K562 (cell line): Measurements from ENCODE around the gene ENDOD1. TPM values are rescaled to one million over a fixed set of nuclear protein-coding genes. Genes with fewer than 3 reads are reported as not detected.

ENCODE experiments used
- C11orf30 ChIP-seq: fragments of 450-650 bp; IDR thresholded peaks from 2 replicates; pipeline ENCODE4 v1.6.1; 2016; ENCODE audit warnings: low read depth, mild to moderate bottlenecking
- GATA2 ChIP-seq: sonication (generic); formaldehyde crosslinking; IDR thresholded peaks from 2 replicates; pipeline ENCODE4 v1.4.0; 2020; ENCODE audit warnings: mild to moderate bottlenecking, missing genetic modification reagents
- NFE2 ChIP-seq: IDR thresholded peaks from 2 replicates; pipeline ENCODE4 v1.6.1; 2014; ENCODE audit warnings: antibody characterized with exemption, low read depth
- RBBP5 ChIP-seq: fragments of 200-600 bp; sonication (generic); IDR thresholded peaks from 2 replicates; pipeline ENCODE4 v1.6.1; 2012; ENCODE audit warnings: borderline replicate concordance, mild to moderate bottlenecking, low read length, control low read depth, inconsistent platforms; ENCODE audit not compliant: insufficient read depth, poor library complexity, severe bottlenecking
- SPI1 ChIP-seq: IDR thresholded peaks from 2 replicates; pipeline ENCODE4 v1.6.1; 2011; ENCODE audit warnings: low read depth, low read length, control low read depth, borderline replicate concordance
- ZC3H4 ChIP-seq: sonication (generic); formaldehyde crosslinking; IDR thresholded peaks from 2 replicates; pipeline ENCODE4 v1.9.0; 2021; ENCODE audit warnings: missing genetic modification reagents, borderline replicate concordance
- ZFPM2 ChIP-seq: fragments of 250-450 bp; sonication (Bioruptor Pico); IDR thresholded peaks from 2 replicates; pipeline ENCODE4 v1.5.1; 2022; ENCODE audit warnings: mild to moderate bottlenecking
- ZNF134 ChIP-seq: fragments of 250-450 bp; sonication (Bioruptor Pico); conservative IDR thresholded peaks from 2 replicates; pipeline ENCODE4 v1.4.0; 2020
- ZNF408 ChIP-seq: fragments of 250-450 bp; sonication (Bioruptor Pico); IDR thresholded peaks from 2 replicates; pipeline ENCODE4 v1.4.0; 2020; ENCODE audit warnings: low read depth, mild to moderate bottlenecking, moderate library complexity
- polyA plus RNA-seq, 8 experiments: library from polyadenylated mRNA; depleted of rRNA in 4 of 8; stranded (reverse) in 5 of 8; unstranded in 3 of 8; fragments of >200 nt; fragmentation: Nextera tagmentation in 2 of 8; fragmentation: Illumina TruSeq in 1 of 8; extraction: Ambion mirVana in 2 of 8; extraction: Trizol in 1 of 8; gene quantifications; 2 replicates each; pipeline versions ENCODE4 v1.2.1 to v1.2.3, GENCODE V29; 2011 to 2014; ENCODE audit warnings: inconsistent platforms in 1 of 8, missing spikeins in 1 of 8
- total RNA-seq, 7 experiments: library from RNA; depleted of rRNA in 6 of 7; stranded (reverse); fragments of >200 nt in 6 of 7; fragmentation: Illumina TruSeq in 2 of 7; extraction: Trizol in 2 of 7; gene quantifications; 2 replicates each; pipeline versions ENCODE4 v1.2.1 to v1.2.3, GENCODE V29; 2011 to 2021; ENCODE audit warnings: low replicate concordance in 1 of 7
- TF ChIP-seq, protein P1 (sequence below): fragments of 150-350 bp; IDR thresholded peaks from 2 replicates; pipeline ENCODE4 v1.6.1; 2014; ENCODE audit warnings: low read depth, mild to moderate bottlenecking, low read length, borderline replicate concordance
- TF ChIP-seq, protein P2 (sequence below): fragments of 250-450 bp; sonication (Bioruptor Pico); IDR thresholded peaks from 2 replicates; pipeline ENCODE4 v1.6.1; 2021; ENCODE audit warnings: mild to moderate bottlenecking
- TF ChIP-seq, protein P3 (sequence below), 2 experiments: IDR thresholded peaks; 2 replicates each; pipeline ENCODE4 v1.6.1; 2011; ENCODE audit warnings: borderline replicate concordance in 1 of 2, control low read depth in 1 of 2, low read depth in 1 of 2, low read length in 1 of 2, mild to moderate bottlenecking in 1 of 2, mixed read lengths in 1 of 2, moderate library complexity in 1 of 2; ENCODE audit not compliant: insufficient read depth in 1 of 2, insufficient read length in 1 of 2, poor library complexity in 1 of 2, severe bottlenecking in 1 of 2; ENCODE audit errors: extremely low read depth in 1 of 2
- TF ChIP-seq, protein P4 (sequence below): fragments of 450-650 bp; IDR thresholded peaks from 2 replicates; pipeline ENCODE4 v1.6.1; 2014; ENCODE audit warnings: low read depth, mild to moderate bottlenecking, moderate library complexity, borderline replicate concordance
- TF ChIP-seq, protein P5 (sequence below): fragments of 450-650 bp; IDR thresholded peaks from 2 replicates; pipeline ENCODE4 v1.6.1; 2018; ENCODE audit warnings: mild to moderate bottlenecking, low read depth; ENCODE audit not compliant: partially characterized antibody

Gene ENDOD1
- total and polyA plus RNA-seq, 9 of the 15 experiments (the other 6 are each of a cell fraction or from before 2014, with no cell fraction given): 4.2 to 11.8 (median 9.3) TPM

DNA sequence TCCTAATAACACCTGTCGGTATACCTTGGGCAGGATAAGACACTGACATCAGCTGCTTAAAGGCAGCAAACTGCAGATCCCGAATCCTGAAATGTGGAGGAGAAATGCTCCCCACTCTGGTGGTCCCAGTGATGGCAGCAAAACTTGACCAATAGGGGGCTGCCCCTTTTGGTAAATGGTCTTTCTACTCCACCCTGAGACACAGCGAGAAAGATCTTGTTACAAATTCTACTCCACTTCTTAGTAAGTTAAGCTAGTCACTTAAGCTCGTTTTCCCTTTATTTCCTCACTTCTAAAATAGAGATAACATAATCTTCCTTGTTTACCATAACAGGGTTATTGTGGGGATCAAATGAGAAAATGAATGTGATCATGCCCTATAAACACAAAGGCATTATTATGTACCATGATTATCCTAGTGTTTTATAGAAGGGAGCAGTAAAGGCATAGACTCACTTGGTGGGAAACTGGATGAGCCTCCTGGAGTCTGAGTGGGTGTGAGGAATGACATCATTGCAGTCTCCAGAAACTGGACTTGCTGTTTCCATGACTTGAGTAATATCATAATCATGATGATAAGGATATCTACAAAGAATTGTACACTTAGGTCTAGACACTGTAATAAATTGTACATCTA lies 50.9 kb downstream of the ENDOD1 start (continued):
- TF ChIP-seq, protein P1, sequence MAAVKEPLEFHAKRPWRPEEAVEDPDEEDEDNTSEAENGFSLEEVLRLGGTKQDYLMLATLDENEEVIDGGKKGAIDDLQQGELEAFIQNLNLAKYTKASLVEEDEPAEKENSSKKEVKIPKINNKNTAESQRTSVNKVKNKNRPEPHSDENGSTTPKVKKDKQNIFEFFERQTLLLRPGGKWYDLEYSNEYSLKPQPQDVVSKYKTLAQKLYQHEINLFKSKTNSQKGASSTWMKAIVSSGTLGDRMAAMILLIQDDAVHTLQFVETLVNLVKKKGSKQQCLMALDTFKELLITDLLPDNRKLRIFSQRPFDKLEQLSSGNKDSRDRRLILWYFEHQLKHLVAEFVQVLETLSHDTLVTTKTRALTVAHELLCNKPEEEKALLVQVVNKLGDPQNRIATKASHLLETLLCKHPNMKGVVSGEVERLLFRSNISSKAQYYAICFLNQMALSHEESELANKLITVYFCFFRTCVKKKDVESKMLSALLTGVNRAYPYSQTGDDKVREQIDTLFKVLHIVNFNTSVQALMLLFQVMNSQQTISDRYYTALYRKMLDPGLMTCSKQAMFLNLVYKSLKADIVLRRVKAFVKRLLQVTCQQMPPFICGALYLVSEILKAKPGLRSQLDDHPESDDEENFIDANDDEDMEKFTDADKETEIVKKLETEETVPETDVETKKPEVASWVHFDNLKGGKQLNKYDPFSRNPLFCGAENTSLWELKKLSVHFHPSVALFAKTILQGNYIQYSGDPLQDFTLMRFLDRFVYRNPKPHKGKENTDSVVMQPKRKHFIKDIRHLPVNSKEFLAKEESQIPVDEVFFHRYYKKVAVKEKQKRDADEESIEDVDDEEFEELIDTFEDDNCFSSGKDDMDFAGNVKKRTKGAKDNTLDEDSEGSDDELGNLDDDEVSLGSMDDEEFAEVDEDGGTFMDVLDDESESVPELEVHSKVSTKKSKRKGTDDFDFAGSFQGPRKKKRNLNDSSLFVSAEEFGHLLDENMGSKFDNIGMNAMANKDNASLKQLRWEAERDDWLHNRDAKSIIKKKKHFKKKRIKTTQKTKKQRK: no peak
- TF ChIP-seq, protein P2, sequence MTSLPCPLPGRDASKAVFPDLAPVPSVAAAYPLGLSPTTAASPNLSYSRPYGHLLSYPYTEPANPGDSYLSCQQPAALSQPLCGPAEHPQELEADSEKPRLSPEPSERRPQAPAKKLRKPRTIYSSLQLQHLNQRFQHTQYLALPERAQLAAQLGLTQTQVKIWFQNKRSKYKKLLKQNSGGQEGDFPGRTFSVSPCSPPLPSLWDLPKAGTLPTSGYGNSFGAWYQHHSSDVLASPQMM (CRISPR knock-in tag): no peak
- TF ChIP-seq ZFPM2 (CRISPR knock-in tag) (no peak), GATA2 (CRISPR knock-in tag) (no peak), RBBP5 (no peak), C11orf30 (no peak), ZNF408 (CRISPR knock-in tag) (no peak), ZNF134 (CRISPR knock-in tag) (no peak), SPI1 (no peak), NFE2 (no peak), ZC3H4 (no peak)
- TF ChIP-seq, protein P3, sequence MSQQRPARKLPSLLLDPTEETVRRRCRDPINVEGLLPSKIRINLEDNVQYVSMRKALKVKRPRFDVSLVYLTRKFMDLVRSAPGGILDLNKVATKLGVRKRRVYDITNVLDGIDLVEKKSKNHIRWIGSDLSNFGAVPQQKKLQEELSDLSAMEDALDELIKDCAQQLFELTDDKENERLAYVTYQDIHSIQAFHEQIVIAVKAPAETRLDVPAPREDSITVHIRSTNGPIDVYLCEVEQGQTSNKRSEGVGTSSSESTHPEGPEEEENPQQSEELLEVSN (IDR thresholded peaks at IDR 0.05; ENCODE audit: borderline replicate concordance in 1 of 2, extremely low read depth in 1 of 2, insufficient read depth in 1 of 2, insufficient read length in 1 of 2, low read depth in 1 of 2, low read length in 1 of 2, poor library complexity in 1 of 2, severe bottlenecking in 1 of 2): peak in 1 of 2 experiments; percentile 13
- TF ChIP-seq, protein P4, sequence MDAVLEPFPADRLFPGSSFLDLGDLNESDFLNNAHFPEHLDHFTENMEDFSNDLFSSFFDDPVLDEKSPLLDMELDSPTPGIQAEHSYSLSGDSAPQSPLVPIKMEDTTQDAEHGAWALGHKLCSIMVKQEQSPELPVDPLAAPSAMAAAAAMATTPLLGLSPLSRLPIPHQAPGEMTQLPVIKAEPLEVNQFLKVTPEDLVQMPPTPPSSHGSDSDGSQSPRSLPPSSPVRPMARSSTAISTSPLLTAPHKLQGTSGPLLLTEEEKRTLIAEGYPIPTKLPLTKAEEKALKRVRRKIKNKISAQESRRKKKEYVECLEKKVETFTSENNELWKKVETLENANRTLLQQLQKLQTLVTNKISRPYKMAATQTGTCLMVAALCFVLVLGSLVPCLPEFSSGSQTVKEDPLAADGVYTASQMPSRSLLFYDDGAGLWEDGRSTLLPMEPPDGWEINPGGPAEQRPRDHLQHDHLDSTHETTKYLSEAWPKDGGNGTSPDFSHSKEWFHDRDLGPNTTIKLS: no peak
- TF ChIP-seq, protein P5, sequence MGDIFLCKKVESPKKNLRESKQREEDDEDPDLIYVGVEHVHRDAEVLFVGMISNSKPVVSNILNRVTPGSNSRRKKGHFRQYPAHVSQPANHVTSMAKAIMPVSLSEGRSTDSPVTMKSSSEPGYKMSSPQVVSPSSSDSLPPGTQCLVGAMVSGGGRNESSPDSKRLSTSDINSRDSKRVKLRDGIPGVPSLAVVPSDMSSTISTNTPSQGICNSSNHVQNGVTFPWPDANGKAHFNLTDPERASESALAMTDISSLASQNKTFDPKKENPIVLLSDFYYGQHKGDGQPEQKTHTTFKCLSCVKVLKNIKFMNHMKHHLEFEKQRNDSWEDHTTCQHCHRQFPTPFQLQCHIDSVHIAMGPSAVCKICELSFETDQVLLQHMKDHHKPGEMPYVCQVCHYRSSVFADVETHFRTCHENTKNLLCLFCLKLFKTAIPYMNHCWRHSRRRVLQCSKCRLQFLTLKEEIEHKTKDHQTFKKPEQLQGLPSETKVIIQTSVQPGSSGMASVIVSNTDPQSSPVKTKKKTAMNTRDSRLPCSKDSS: no peak
